GM12801 (cell line): ENCODE measurements around the gene VAV2.

Source experiments
- TF ChIP-seq, protein P1 (sequence below): IDR thresholded peaks from one replicate; pipeline ENCODE4 v1.5.1; 2011; ENCODE audit warnings: control low read depth; ENCODE audit not compliant: insufficient read length; ENCODE audit errors: extremely low read depth

VAV2 gene

GRCh38 chr9:133873009-133873408 lies 119.1 kb downstream of the VAV2 start:
- TF ChIP-seq, protein P1, sequence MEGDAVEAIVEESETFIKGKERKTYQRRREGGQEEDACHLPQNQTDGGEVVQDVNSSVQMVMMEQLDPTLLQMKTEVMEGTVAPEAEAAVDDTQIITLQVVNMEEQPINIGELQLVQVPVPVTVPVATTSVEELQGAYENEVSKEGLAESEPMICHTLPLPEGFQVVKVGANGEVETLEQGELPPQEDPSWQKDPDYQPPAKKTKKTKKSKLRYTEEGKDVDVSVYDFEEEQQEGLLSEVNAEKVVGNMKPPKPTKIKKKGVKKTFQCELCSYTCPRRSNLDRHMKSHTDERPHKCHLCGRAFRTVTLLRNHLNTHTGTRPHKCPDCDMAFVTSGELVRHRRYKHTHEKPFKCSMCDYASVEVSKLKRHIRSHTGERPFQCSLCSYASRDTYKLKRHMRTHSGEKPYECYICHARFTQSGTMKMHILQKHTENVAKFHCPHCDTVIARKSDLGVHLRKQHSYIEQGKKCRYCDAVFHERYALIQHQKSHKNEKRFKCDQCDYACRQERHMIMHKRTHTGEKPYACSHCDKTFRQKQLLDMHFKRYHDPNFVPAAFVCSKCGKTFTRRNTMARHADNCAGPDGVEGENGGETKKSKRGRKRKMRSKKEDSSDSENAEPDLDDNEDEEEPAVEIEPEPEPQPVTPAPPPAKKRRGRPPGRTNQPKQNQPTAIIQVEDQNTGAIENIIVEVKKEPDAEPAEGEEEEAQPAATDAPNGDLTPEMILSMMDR = no peak

DNA sequence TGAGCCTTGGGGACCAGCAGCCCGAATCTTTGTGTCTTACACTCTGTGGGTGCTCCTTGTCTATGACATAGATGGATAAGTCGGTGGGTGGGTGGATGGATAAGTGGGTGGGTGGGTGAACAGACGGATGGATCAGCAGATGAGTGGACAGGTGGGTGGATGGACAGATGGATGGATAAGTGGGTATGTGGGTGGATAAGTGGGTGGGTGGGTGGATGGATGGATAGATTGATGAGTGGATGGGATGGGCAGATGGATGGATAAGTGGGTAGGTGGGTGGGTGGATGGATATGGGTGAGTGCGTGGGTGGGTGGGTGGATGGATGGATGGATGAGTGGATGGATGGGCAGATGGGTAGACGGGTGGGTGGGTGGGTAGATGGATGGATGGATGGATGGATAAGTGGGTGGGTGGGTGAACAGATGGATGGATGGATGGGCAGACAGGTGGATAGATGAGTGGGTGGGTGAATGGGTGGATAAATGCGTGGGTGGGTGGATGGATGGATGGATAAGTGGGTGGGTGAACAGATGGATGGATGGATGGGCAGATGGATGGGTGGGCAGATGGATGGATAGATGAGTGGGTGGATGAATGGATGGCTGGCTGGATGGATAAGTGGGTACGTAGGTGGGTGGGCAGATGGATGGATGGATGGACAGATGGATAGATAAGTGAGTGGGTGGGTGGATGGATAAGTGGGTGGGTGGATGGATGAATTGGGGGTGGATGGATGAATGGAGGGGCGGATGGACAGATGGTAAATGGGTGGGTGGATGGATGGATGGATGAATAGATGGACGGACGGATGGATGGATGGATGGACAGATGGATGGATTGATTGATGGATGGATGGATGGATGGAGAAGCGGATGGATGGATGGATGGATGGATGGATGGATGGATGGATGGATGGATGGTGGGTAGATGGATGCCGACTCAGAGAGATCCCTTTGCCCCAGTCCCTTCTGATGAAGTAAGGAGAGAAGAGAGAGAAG lies 121.2 kb downstream of the VAV2 start:
- TF ChIP-seq, protein P1 = no peak

DNA sequence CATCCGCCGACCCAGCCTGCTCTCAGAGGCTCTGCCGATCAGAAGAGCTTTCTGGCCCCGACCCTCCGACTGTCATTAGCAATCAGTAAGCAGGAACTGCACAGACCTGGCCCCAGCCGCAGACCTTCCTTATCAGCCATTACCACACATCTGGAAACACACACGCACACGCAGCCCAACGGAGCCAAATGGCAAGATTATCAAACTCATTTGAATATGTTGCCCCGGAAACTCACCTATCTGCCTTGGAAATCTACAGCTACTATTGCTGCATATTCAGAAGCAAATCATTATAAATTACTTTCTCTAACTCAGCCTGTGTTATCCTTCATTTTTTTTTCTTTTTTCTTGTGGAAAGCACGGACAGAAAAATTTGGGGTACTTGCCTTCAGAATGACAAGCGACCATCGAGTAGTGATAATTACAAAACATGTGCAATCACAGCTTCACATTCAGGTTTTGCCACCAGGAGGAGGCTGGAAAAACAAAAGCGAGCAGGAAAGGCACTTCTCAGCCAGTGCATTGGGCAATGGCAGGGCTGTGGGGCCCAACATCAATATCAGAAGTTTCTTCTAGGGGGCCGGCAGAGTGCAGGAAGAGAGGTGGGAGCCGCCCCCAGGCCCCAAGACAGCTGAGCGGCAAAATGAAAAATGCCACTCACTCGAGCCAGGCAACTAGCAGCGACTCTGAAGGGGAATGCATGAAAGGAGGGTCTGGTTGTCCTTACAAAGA lies 122.3 kb downstream of the VAV2 start:
- TF ChIP-seq, protein P1 = no peak

GRCh38 chr9:133868203-133868602 lies 123.9 kb downstream of the VAV2 start:
- TF ChIP-seq, protein P1 = no peak

DNA sequence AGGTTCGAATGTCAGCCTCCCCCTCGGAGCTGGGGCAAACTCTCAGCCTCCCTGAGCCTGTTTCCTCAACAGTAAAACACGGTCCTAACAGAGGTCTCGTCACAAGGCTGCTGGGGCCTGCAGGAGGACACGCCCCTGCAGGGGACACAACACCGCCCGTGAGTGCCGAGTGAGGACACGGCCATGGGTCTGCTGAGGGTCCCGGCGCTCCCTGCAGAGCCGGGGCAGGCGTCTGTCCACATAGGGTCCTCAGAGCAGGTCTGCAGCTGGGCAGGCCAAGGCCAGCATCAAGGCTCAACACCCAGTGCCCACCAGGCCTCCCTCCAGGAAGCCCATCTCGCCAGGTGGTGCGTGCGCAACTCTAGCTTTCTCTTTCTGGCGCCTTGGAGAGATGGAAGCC lies 125.2 kb downstream of the VAV2 start:
- TF ChIP-seq, protein P1 = no peak

DNA sequence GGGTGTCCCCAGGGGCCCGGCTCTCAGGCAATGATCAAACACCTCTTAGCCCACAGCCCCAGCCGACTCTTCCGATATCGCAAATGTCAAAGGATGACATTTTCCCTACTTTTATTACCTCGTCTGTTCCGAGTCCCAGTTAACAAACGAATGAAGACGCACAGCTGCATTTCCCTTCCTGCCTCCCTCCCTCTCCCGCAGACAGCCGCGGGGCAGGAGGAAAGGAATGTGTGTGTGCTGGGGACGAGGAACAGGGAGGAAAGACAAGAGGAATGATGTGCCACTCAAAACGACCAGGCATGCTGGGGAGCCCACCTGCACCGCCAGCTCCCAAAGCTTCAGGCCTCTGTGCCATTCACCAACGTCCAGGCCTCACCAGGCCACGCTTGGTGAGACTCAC lies 128.1 kb downstream of the VAV2 start:
- TF ChIP-seq, protein P1 = no peak

DNA sequence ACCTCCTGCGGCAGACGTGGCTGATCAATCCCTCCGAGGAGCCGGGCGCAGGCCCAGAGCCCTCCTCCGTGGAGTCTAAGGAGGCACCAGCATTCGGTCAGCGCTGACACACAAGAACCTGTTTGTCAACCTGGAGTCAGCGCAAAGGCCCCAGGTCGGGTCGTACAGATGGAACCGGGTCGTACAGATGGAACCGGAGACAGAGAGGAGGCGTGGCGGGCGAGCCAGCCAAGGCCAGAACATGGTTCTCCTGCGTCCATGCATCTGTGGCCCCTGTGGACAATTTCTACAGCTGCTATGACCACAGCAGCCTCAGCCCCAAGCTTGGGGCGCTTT lies 128.9 kb downstream of the VAV2 start:
- TF ChIP-seq, protein P1 = no peak
